ENCODE measurements around the gene TADA1. TPM values are rescaled to one million over a fixed set of nuclear protein-coding genes. Genes with fewer than 3 reads are reported as not detected.

The TADA1 gene
- total RNA-seq, 4 donors from 2014 or later, result 7.3 to 11.5 (median 8.0) TPM

GRCh38 chr1:166876540-166876838 lies 425 bp upstream of the TADA1 start:
- Histone ChIP-seq H3K36me3 (no peaks in the 10 kb centered on the region), H3K27ac (replicated peaks in 1 of 4) (peak overlapping the region; percentile 36 to 96 (median 68)), H3K27me3 (no peaks in the 10 kb centered on the region), H3K4me1 (peaks cover 27 to 41% (median 38%) of the 10 kb centered on the region in 4 donors), H3K4me3 (peak overlapping the region; percentile 86 to 95 (median 90)), H3K9me3 (no peaks in the 10 kb centered on the region)
- WGBS, result 1% methylated on average over 7 of the region's 7 CpGs
- no peak for DNase-seq (ENCODE audit: extremely low spot score)
- intact Hi-C loops (cut with DNase I), result no loop called here
- TF ChIP-seq POLR2AphosphoS5 (IDR thresholded peaks at IDR 0.05), result no peak
- TF ChIP-seq POLR2A (IDR thresholded peaks at IDR 0.05; ENCODE audit: low read depth), result no peak
- peak in 2 of 3 experiments; percentile 38 to 42 for TF ChIP-seq CTCF (IDR thresholded peaks at IDR 0.05)
- no peak for TF ChIP-seq EP300 (IDR thresholded peaks at IDR 0.05)

GRCh38 chr1:166875302-166875733 lies 746 bp downstream of the TADA1 start:
- Histone ChIP-seq H3K27ac (replicated peaks in 1 of 4) (peak overlapping the region; percentile 92 to 96 (median 94)), H3K36me3 (no peaks in the 10 kb centered on the region), H3K27me3 (no peaks in the 10 kb centered on the region), H3K9me3 (no peaks in the 10 kb centered on the region), H3K4me3 (peak overlapping the region; percentile 86 to 95 (median 90)), H3K4me1 (peaks cover 27 to 52% (median 46%) of the 10 kb centered on the region in 4 donors)
- intact Hi-C loops (cut with DNase I), result loop anchor here (2.0 kb wide), 1 partner anchor 345 kb away; the partner anchor contains the start of gene POU2F1
- TF ChIP-seq POLR2A (IDR thresholded peaks at IDR 0.05; ENCODE audit: low read depth), result no peak
- no peak for TF ChIP-seq EP300 (IDR thresholded peaks at IDR 0.05)
- TF ChIP-seq CTCF (IDR thresholded peaks at IDR 0.05), result no peak
- no peak for TF ChIP-seq POLR2AphosphoS5 (IDR thresholded peaks at IDR 0.05)
- no peak for DNase-seq (ENCODE audit: extremely low spot score)
- WGBS, result 37% methylated on average over 8 of the region's 8 CpGs

GRCh38 chr1:166874464-166874863 lies 1.6 kb downstream of the TADA1 start:
- Histone ChIP-seq H3K27ac (replicated peaks in 1 of 4) (no peak overlapping the region), H3K9me3 (no peaks in the 10 kb centered on the region), H3K4me3 (no peak overlapping the region), H3K4me1 (peaks cover 27 to 55% (median 50%) of the 10 kb centered on the region in 4 donors), H3K36me3 (no peaks in the 10 kb centered on the region), H3K27me3 (no peaks in the 10 kb centered on the region)
- DNase-seq (ENCODE audit: extremely low spot score), result peak; percentile 37
- TF ChIP-seq CTCF (IDR thresholded peaks at IDR 0.05) (no peak), EP300 (IDR thresholded peaks at IDR 0.05) (no peak), POLR2AphosphoS5 (IDR thresholded peaks at IDR 0.05) (no peak), POLR2A (IDR thresholded peaks at IDR 0.05; ENCODE audit: low read depth) (no peak)
- intact Hi-C loops (cut with DNase I), result loop anchor here (2.0 kb wide), 1 partner anchor 346 kb away; the partner anchor contains the start of gene POU2F1
- WGBS, result 96% methylated on average over 8 of the region's 8 CpGs

GRCh38 chr1:166870584-166870983 lies 5.5 kb downstream of the TADA1 start:
- no peaks in the 10 kb centered on the region for H3K27me3 ChIP-seq
- H3K36me3 ChIP-seq, result peaks cover 0 to 27% (median 13%) of the 10 kb centered on the region in 4 donors
- intact Hi-C loops (cut with DNase I), result no loop called here
- no peak overlapping the region for H3K27ac ChIP-seq (replicated peaks in 1 of 4)
- TF ChIP-seq CTCF (IDR thresholded peaks at IDR 0.05), result no peak
- TF ChIP-seq EP300 (IDR thresholded peaks at IDR 0.05), result no peak
- no peak for TF ChIP-seq POLR2A (IDR thresholded peaks at IDR 0.05; ENCODE audit: low read depth)
- no peak for TF ChIP-seq POLR2AphosphoS5 (IDR thresholded peaks at IDR 0.05)
- peak; percentile 8 for DNase-seq (ENCODE audit: extremely low spot score)
- WGBS, result 84% methylated on average over 4 of the region's 4 CpGs
- H3K4me3 ChIP-seq, result no peak overlapping the region
- H3K9me3 ChIP-seq, result no peaks in the 10 kb centered on the region
- peaks cover 24 to 57% (median 47%) of the 10 kb centered on the region in 4 donors for H3K4me1 ChIP-seq
